ENCODE measurements around the gene GRB10.
A peak's percentile ranks its signal among the peaks of the same experiment; 100 is the strongest.

GRB10 gene

DNA sequence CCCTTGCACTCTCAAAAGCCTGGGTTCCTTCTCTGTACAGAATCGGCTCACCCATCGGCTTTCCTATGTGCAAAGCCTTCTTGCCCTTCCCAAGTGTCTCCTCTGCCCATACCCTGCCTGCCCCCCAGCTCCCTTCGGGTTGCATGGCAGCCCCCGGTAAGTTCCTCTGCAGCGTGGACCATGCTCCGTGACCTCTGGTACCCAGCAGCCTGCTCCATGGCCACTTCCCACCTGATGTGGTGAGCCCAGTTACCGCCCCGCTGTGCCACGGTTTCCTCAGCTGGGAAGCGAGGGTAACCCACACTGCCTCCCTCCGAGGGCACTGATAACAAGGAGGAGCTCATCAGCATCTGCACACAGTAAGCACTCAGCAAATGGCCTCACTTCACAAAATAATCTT lies 110.7 kb downstream of the GRB10 start:
- no peak for DNase-seq (ENCODE audit: low read depth in 2 of 2)

DNA sequence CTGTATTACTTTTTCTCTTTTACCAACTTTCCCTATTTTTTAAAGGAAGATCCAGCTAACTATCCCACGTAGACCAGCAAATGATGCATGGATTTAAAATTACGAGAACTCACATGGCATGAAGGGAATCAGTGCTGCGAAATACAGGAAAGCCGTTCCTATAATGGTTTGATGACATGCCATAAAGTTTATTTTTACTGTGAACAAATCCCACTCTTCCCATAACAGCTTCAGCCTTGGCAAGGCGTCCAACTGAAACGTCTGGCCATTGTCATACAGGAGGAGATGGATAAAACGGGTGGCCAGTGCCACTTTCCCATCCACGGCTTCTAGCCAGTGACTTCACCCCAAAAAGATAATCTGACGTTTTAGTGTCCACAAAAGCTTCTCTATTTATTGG lies 111.3 kb downstream of the GRB10 start:
- no peak for DNase-seq (ENCODE audit: low read depth in 2 of 2)

DNA sequence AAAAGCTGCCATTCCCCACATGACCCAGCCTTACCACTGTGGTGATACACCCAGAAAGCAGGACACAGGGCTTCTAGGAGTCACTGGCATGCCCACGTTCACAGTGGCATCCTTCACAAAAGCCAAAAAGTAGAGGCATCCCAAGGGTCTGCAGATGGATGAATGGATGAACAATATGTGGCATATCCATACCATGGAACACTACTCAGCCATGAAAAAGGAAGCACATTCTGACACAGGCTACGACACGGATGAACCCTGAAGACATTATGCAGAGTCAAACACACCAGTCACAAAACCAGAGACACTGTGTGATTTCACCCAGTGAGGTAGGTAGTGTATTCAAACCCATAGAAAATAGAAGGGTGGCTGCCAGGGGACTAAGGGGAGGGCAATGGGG lies 112.8 kb downstream of the GRB10 start:
- no peak for DNase-seq (ENCODE audit: low read depth in 2 of 2)

DNA sequence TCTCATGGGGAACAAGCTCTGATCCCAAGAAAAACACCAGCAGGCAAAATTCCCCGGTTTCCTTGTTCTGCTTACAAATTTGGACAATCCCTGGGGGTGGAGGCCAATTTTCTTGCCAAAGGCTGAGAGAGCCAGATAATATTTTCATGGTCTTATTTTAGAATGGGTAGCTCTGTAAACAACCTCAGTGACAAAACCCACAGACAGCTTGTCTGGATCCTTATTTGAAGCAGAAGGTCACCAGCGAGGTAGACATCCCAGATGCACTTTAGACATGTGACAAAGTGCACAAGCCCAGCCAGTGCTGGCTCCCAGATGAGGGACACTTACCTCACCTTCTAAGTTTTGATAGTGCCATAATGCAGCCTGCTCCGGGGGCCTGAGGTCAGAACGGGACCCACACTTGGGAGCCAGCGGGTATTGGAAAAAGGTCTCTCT lies 114.9 kb downstream of the GRB10 start:
- no peak for DNase-seq (ENCODE audit: low read depth in 2 of 2)

DNA sequence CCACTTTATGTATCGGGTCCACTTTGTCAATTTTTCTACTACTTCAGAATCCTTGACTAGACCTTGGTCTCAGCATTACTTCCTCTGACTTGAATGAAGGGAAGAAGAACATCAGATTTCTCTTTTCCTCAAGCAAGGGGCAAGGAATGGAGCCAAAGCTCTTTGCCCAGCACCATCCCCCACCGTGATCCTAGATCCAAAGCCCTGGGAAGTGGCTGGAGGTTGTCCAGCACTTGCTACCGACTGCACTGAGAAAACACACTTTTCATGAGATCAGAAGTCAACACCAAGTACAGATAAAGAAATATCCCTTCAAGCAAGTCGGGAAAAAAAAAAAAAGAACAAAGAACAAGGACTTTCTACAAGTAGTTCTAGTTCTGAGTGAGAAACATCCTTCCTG lies 115.4 kb downstream of the GRB10 start:
- DNase-seq (ENCODE audit: low read depth in 2 of 2), result no peak

DNA sequence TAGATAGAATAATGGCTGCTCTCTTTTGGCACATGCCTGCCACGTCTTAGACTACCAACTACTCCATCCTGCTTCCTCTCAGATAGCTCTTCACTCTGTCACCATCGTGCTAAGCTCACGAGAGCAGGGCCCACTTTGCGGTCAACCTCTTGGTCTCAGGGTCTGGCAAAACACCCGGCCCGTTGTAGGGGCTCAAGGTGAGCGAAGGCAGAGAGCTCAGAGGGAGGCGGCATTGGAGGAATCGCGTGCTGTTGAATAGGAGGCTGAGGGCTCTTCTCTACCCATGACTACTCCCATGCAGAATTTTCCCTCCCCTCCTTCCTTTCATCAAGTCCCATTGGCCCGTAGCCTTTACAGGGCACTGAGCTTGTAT lies 116.6 kb downstream of the GRB10 start:
- no peak for DNase-seq (ENCODE audit: low read depth in 2 of 2)

DNA sequence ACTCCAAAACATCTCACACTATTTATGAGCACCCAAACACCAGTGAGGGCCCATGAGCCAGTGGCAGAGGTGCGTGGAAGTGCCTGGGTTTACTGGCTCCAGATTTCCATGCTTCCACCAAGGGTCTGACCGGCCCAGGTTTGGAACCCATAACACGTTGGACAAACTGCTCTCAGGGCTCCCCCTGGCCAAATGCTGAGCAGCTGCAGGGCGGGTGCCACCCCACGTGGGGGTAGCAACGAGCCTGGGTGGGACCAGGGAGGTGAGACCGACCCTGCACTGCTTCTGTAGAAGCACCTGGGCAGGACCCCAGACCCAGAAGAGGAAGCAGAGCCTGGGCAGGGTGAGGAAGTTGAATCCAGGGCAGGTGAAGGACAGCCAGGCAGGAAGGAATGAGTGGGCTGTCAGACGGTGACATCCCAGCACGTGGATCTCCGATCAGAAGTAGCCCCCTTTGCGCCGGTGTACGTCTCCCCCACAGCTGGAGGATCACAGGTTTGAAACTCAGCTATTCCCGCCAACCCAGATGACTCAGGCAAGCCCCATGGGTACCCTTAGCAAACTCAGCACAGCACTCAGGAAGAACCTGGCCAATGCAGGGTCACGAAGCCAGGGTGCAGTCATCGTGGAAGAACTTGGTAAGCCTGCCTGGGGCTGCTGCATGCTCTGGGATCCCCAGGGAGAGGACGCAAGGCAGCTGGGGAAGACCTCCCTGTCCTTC lies 117.1 kb downstream of the GRB10 start:
- DNase-seq (ENCODE audit: low read depth in 2 of 2), result no peak

DNA sequence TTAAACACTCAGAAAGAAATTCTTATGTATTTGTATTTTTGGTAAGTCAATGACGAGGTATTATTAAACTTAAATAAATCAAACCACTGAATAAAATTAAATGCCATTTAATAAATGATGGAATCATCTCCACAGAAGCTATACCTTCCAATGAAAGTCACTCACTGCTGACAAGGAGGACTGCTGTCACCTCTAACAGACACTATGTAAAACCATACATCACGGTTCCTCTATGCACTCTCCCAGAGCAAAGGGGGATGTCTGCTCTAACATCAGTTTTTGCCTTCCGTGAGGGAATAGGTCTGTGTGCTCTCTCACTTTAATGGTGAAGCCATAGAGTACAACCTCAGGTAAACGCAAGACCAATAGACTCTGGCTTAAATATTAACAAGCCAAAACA lies 117.8 kb downstream of the GRB10 start:
- no peak for DNase-seq (ENCODE audit: low read depth in 2 of 2)

DNA sequence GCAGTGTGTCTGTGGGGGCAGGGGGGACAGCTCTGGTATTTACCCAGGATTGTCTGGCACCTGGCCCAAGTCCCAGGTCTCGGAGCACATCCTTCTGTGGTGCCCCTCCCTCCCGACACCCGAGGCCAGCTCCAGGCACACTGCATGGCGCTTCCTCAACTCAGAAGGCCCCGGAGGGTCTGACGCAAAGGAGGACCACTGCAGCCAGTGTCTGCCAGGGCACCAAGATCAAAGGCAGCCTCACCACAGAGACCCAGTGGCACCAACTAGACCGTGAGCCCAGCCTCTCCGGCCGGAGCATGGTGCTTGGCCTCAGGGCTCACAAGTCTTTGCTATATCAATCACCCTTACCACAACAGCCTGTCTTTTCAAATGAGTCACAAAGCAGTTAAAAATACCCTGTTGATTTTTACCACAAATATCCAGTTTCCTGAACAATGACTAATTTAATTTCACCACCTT lies 118.2 kb downstream of the GRB10 start:
- DNase-seq (ENCODE audit: low read depth in 2 of 2), result no peak

DNA sequence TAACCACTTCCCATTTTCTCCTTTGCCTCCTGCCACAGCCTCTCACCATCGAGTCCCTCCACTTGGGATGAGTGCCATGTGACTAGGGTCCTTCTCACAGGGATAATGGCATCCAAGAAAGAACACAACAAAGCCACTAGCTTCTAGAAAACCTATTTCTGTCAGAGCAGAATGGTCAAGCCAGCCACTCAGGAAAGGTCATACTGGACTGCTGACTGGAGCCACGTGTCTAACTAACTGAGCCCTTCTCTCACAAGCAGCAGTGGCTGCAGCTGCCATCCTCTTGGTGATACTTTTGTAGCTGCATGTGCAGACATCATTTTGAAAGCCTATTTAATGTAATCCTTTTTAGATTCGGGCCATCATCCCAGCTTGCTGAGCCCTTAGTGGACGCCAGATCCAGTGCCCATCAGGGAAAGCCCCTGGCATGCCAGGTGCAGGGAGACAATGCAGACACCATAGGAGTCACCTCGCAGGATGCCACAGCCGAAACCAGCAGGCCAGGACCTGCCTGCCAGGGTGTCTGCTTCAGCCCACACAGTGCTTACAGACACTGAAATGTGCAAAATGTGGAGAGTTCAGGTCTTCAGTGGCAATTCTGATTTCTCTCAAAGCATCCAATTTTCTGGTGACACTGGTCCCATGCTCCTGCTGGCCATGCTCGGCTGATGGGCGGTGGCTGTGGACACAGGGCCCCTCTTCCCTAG lies 119.1 kb downstream of the GRB10 start:
- DNase-seq (ENCODE audit: low read depth in 2 of 2), result no peak

DNA sequence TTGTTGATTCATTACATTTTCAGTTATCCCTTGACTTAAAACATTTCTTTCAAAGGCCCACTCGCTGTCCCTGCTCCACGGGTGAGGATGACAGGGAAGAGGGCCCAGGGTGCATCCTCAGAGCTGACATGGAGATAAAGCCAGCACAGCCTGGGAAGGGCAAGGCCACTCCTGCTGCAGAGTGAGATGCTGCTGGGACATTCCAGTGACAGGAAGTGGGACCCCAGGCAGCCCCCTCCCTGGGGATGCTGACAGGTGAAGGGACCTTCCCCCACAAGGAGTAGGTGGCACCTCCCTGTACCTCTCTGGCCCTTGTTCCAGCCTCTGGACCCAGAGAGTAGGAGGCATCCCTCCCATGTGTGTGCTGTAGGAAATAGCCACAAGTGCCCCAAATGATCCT lies 119.7 kb downstream of the GRB10 start:
- no peak for DNase-seq (ENCODE audit: low read depth in 2 of 2)

DNA sequence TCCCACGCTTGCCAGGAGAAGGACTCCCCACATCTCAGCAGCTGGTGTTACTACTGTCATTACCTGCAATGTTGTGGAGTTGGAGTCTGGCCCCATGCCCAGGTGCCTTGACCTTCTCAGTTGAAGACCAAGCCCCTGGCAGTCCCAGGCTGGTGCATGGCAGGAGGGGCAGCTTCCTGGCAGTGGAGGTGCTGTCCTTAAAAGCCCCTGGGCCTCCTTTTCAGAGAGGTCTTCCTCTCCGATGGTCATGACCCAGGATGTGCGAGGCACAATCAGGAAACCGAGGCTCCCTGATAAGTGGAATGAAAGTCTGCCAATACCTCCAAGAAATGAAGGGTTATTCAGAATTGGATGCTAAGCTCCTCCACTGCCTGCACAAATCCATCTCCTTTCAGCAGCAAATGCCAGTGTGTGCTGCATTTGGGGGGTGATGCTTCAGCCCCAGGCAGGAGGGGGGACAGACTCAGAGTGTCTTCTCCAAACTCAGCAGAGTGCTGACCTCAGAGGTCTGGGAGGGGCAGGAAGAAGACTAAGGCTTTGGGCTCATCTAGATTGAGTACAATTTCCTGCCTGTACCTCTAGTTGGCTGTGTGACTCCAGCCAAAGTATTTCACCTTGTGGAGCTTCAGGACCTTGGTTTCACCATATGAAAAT lies 120.5 kb downstream of the GRB10 start:
- DNase-seq (ENCODE audit: low read depth in 2 of 2), result no peak

DNA sequence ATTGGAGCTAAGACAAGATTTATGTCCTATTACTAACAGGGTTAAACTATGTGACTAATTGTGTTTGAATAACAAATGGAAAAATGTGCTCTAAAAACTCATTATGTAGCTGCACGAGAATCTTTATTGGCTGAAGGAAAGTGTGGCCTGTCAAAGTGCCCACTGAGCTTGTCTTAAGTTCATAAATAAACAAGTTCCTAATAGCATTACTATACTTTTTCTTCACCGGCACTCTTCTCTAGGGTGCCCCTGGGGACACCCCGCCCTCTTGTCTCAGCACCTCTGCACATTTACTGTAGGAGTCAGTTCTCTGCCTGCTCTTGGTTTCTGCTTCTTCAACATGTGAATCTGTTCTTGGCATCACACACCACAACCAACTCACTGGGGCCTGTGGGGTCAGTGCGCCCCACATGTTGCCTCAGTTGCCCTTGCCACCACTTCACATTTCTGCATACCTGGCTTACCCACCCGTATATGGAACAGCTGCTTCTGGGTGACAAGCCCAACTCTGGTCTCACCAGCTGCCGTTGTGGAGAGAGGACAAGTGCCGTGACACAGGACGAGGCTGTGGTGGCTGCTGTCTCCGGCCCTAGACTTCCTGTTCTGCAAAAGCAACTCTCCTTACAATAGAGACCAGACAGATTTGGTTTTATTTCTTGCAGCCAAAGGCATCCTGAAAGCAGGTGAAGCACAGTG lies 121.2 kb downstream of the GRB10 start:
- no peak for DNase-seq (ENCODE audit: low read depth in 2 of 2)

DNA sequence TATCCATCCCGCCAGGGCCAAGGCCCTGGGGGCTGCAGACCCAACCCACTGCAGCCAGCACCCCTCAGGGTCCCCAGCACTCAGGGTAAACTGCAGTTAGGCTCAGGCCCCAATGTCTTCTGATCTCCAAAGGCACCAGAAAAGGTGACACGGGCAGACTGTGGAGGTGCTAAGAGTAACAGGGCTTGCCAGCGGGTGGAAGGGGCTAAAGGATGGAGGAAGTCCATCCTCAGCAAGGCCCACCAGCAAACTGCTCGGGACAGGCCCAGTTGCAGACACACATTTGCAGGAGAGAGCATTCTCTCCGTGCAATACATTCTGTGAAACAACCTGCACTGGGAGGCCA lies 121.9 kb downstream of the GRB10 start:
- DNase-seq (ENCODE audit: low read depth in 2 of 2), result no peak

DNA sequence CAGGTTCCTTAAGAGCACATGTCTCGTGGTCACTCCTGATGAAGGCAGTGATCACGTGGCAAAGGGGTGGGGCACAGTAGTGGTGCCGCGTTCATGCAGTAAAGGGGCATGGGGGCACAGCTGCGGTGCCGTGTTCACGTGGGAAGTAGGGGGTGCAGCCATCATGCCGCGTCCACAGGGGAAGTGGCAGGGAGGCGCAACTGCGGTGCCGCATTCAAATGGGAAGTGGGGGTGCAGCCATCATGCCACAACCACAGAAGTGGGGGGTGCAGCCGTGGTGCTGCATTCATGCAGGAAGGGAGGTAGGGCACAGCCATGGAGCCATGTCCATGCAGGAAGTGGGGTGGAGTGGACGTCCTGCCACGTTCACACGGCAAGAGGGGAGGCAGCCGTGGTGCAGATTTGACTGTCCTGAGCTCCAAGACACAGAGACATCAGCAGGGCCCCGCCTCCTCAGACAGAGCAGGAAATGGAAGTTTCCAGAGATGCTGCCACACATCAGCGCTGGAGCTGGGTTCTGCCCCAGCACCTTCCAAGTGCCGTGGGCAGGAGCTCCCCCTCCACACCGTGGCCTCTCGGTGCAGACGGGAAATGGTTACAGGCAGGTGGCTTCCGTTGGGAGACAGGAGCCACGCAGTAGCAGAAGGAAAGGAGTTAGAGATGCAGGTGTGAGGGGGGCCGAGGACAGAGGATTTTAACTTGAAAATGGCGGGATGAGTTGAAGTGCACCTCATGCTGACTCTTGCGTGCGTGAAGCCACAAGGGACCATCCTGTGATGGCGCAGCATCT lies 122.5 kb downstream of the GRB10 start:
- peak in 1 of 2 donors; percentile 18 for DNase-seq (ENCODE audit: low read depth in 2 of 2)

DNA sequence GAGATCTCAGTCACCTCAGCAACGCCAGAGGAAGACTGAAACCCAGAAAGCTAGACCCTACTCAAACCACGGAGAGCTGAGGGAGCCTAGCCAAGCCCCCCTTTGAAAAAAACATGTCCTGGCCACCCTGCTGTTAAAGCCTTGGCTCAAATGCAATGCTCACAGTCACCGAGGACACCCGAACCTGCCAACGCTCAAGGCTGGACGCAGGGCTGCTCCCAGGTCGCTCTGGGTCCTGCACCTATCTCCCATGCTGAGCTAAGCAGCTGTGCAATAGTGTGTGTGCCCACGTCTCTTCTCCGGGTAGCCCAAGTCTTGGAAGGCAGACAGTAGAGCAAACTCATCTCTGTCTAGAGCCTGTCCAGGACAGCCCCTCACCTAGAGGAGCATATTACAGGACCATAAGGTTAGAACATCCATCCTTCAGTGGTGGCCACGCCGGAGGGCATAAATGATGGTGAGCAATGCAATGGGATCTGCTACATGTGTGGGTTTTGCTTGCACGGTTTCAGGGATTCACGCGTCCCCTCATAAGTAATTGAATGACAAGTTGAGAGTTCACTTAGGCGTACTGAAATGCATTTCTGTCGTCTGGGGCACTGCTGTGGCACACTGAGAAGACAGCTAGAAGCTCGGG lies 123.2 kb downstream of the GRB10 start:
- no peak for DNase-seq (ENCODE audit: low read depth in 2 of 2)

DNA sequence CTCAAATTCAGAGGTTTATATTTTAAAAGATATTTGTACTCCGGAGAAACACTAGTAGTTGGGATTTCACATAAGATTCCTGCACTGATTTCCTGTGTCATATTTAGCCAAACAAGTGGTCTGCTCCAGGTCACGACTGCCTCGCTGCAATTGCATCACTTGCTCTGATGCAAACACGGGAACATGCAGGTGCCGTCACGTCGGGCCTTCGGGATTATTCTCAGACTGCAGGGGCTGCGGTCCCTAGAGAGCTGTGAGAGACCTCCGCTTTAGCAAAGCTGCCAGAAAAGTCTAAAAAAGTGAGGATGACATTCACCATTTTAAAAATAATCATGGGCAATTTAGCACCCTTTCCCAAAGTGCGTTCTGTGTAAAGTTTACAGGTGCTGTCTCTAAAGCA lies 124.0 kb downstream of the GRB10 start:
- no peak for DNase-seq (ENCODE audit: low read depth in 2 of 2)

DNA sequence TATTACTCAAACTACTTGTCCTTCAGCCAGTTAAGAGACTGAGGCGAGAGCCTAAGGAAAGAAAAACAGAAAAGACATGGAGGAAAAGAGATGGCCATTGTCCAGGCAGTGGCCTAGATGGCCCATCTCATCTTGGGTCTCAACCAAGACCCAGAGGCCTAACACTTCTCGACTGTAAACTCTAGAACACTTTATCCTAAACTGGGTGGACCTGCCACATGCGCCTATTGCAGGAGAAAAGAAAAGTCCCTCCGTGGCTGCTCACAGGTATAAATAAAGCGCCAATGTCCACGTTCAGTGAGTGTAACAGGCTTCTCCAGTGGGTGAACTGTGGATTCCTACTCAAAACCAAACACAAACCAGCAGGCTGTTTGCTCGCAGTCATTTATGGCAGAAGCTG lies 124.8 kb downstream of the GRB10 start:
- no peak for DNase-seq (ENCODE audit: low read depth in 2 of 2)

DNA sequence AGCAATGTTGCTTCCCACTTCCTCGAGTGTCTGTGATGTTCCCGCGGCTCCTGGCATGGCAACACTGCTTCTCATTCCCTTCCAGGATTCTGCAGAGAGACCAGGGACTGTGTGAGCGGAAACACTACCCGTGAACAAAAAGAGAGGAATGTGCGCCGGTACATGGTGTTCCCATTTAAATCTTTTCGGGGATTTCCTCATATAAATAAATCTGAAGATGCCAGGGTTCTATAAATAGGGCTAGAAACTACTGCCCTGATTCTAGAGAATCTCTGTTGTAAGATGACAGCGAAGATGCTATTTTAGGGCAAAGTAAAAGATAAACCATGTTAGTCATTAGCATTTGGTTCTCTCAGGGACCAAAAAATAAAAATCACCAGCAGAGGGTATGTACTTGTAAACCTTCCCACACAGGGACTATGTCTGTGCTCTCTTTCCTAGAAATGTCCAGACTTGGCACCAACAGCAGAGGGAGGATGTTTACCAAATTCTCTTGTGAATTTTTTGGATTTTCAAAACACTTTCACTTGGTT lies 125.3 kb downstream of the GRB10 start:
- DNase-seq (ENCODE audit: low read depth in 2 of 2), result no peak

DNA sequence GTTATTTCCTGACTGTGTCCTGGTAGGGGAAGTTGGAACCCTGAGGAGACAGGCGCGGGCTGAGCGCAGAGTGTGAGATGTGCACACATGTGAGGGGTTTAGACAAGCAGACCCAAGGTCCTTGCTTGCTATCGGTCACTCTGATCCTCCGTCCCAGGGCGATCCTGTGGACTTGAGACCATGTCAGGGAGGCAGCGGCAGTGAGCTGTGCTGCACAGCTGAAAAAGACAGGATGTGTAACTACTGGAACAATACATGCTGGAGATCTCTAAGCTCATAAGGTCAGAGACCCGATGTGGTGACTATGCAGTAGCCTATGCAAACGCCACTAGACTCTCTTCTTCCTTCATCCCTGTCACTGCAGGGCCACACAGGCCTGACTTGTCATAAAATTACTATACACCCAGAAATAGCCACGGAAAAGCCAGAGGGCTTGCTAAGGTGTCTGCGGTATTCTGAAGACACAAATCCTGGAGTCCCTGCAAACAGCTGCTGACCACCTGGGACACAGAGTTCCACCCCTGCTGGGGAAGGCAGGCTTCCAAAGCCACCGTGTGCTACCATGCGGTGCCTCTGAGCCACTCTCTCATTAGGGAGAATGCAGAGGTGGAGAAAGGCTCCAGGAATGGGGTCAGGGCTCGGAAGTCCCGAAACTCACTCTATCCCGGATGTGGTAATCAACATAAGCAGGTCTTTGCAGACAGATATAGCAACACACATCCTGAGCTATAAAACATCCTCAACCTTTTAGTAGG lies 126.4 kb downstream of the GRB10 start:
- no peak for DNase-seq (ENCODE audit: low read depth in 2 of 2)

Data from activated CD8-positive, alpha-beta memory T cell treated with anti-CD3 and anti-CD28 coated beads for 4 hours (primary cell).